HG02678 (cell line): ENCODE results near the gene IFNGR2.
"Not testable (repeated sequence)": the region's sequence is repeated elsewhere in the genome, so short reads cannot be mapped to it uniquely, and the experiment has no call there.

Experiments
- ATAC-seq: cut with Tn5 transposase; IDR thresholded peaks from one replicate; pipeline ENCODE4 v1.9.1; 2021; ENCODE audit warnings: mild to moderate bottlenecking, moderate library complexity; ENCODE audit not compliant: unreplicated experiment

IFNGR2 gene

DNA sequence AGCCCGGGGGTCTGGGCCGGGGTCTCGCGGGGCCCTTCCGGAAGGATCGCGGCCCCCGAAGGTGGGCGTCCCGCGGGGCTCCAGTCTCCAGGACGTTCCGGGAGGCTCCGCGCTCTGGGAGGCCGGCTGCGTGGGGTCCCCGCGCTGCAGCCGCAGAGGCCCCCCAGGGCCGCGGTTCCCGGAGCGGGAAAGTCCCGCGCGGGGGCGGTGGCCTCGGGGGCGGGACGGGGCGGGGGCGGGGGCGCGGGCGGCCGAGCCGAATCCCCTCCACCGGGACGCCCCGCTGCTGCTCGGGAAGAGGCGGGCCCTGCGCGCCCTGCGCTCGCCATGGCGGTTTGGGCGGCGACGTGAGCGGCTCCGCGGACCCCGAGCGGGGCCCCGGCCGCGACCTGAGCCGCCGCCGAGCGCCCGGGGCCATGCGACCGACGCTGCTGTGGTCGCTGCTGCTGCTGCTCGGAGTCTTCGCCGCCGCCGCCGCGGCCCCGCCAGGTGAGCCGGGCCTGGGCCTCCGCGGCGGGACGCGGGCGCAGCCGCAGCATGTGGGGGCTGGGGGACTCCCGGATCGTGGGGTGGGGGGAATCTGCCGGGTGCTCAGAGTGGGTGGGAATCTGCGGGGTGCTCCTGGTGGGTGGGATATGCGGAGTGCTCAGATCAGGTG is at the start of gene IFNGR2:
TSS of gene IFNGR2 (plus strand) at position 286 of the 658 bp plus-strand sequence. CDS start at position 417, 131 bp downstream.
- ATAC-seq, result peak; percentile 37

- no peak for ATAC-seq
Measured at GRCh38 chr21:33355355-33355754, 47.9 kb upstream of the IFNGR2 start.

DNA sequence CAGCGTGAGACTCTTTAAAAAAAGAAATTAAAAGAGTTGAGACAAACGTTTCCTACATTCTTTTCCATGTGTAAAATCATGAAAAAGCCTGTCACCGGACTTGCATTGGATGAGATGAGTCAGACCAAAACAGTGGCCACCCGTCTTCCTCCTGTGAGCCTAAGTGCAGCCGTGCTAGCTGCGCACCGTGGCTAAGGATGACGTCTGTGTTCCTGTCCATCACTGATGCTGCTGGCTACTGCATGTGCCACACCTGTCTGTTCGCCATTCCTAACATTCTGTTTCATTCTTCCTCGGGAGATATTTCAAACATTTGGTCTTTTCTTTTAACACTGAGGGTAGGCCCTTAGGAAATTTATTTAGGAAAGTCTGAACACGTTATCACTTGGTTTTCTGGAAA is 47.2 kb upstream of the IFNGR2 start:
- ATAC-seq, result no peak

DNA sequence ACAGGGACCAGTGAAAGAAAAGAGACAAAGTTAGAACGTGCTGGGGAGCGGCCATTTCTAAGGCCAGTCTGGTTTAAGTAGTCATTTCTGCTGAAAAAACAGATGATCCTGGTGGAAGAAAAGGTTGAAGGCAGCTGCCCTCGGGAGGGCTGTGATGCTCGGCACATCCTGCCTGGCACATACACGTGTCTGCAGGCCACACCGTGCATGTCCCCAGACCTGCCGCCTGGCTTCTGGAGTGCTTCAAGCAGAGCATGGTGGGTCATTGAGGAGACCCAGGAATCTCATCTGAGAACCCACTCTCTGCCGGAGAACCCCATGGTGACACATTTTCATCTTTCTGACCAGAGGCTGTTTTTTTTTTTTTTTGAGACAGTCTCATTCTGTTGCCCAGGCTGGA is 46.0 kb upstream of the IFNGR2 start:
- no peak for ATAC-seq

DNA sequence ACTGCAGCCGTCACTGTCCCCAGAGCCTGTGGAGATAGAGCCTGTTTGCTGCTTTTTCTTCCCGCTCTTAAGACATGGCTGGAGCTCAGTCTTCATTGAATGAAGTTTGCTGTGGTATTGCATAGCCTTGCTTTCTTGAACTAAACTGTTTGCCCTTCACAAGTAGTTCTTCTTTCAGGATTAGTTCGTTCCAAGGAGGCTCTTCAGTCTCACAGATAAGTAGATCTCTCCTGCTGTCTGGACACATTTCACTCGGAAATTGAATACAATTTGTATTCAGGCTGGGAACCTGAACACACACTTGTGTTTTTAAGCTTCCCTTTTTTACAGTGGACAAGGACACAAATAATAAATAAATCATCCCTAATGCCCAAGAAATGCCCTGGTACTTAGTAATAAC is 43.8 kb upstream of the IFNGR2 start:
- ATAC-seq, result no peak

DNA sequence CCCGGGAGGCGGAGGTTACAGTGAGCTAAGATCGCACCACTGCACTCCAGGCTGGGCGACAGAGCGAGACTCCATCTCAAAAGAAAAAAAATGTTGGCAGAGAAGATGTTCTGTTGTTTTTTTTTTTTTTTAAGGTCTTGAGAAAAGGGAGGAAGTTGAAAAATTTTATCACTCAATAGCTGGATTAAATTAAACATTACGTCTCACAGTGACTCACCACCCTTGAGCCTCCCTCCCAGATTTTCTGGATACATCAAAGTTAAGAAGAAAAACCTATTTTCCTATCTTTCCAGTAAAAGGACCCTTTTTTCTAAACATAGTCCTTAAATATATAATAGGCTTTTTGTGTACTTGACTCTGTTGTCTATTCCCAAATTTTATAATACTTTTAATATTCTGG is 42.9 kb upstream of the IFNGR2 start:
- no peak for ATAC-seq

- peak; percentile 71 for ATAC-seq
Measured at GRCh38 chr21:33360881-33361602, 42.2 kb upstream of the IFNGR2 start.

GRCh38 chr21:33362044-33362555 is 41.1 kb upstream of the IFNGR2 start:
- ATAC-seq, result no peak

GRCh38 chr21:33363911-33364609 is 39.2 kb upstream of the IFNGR2 start:
- ATAC-seq, result not testable (repeated sequence)

- no peak for ATAC-seq
Measured at GRCh38 chr21:33364830-33365229, 38.4 kb upstream of the IFNGR2 start.

GRCh38 chr21:33367309-33367973 is 35.8 kb upstream of the IFNGR2 start:
- ATAC-seq, result no peak

DNA sequence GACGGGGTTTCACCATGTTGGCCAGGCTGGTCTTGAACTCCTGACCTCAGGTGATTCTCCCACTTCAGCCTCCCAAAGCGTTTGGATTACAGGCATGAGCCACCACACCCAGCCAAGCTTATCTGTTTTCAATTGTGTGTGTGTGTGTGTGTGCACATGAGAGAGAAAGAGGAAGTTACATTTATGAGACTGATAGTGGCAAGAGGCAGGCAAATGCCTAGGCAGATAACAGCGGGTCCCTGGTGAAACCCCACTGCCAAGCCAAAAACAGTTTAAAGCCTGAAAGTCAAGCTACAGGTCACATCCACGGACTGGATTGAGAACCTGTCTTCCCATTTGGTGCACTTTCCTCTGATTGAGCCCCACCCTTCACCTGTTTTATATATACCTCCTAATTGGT is 35.1 kb upstream of the IFNGR2 start:
- no peak for ATAC-seq

- ATAC-seq, result no peak
Measured at GRCh38 chr21:33368576-33368975, 34.6 kb upstream of the IFNGR2 start.

- no peak for ATAC-seq
Measured at GRCh38 chr21:33369586-33369985, 33.6 kb upstream of the IFNGR2 start.

DNA sequence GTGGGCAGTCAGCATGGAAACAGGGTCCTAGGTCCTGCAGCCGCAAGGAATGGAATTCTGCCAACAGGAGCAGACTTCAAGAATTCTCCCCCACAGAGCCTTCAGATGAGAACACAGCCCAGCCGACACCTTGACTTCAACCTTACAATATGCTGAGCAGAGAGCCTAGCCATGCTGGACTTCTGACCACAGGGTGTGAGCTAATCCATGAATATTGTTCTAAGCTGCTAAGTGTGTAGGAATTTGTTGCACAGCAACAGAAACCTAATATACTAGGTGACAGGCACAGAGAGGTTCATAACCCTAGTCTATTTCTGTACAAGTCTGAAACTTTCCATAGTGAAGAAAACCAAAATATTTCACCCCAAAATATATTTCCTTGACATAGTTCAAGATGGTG is 32.9 kb upstream of the IFNGR2 start:
- no peak for ATAC-seq

- ATAC-seq, result no peak
Measured at GRCh38 chr21:33371366-33371765, 31.8 kb upstream of the IFNGR2 start.

DNA sequence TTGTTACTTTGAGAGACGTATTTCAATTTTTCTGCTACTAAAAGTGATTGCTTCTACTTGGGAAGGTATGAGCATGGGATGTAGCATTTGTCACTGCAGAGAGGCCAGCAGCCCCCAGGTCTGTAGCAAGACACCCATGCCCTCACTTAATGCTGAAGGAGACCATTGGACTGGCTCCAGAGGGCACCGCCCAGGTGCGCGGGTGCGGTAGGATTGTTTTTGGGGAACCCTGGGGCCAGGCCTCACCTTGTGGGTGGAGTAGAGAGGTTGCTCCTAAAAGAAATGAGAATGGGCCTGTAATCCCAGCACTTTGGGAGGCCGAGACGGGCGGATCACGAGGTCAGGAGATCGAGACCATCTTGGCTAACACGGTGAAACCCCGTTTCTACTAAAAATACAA is 30.6 kb upstream of the IFNGR2 start:
- no peak for ATAC-seq

- ATAC-seq, result no peak
Measured at GRCh38 chr21:33373451-33373850, 29.8 kb upstream of the IFNGR2 start.

GRCh38 chr21:33374080-33374449 is 29.1 kb upstream of the IFNGR2 start:
- ATAC-seq, result no peak

DNA sequence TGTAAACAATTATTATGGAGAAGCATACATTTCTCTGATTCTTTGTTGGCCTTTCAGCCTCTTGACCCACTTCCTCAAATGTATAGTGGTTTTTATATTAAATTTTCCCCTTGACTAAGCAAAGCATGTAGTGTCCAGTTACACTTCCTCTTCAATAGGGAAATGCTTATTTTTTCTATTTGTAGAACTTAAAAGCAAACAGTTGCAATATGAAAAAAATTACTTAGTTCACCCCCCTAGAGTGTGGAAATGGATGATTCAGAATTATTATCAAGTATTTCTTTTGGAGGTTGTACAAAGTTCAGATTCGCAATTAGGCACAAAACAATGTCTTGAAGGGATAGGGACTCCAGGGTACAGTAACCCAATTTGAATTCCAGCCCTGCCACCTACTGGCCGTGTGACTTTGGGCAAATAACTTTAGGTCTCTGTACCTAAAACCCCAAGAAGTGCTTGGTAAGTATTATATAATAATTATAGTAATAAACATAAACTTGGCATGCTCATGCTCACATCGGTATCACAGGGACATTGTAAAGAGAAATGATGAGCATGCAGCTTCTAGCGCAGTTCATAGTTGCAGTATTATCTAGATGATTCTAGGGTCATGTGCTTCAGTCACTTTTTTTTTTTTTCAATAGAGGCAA is 28.6 kb upstream of the IFNGR2 start:
- no peak for ATAC-seq
